Fibroblast of pulmonary artery (primary cell): ENCODE results near the gene C9orf72.
A peak's percentile ranks its signal among the peaks of the same experiment; 100 is the strongest.

ENCODE experiments used
- DNase-seq: peaks from one replicate; pipeline ENCODE4 v3.0.0-alpha.2; 2010; ENCODE audit warnings: low read depth
- H3K4me3 ChIP-seq: replicated peaks from 2 replicates; pipeline ENCODE4 v1.5.1; 2011; ENCODE audit warnings: low read depth, mild to moderate bottlenecking, control low read depth, low read length, moderate library complexity
- CTCF ChIP-seq: IDR thresholded peaks from 2 replicates; pipeline ENCODE4 v1.5.1; 2011; ENCODE audit warnings: mild to moderate bottlenecking, control low read depth, low read length, inconsistent platforms; ENCODE audit errors: missing control alignments

Gene C9orf72

GRCh38 chr9:27540502-27540901, 32.8 kb downstream of the C9orf72 start:
- no peak for TF ChIP-seq CTCF
- no peak overlapping the region for H3K4me3 ChIP-seq
- DNase-seq, result peak; percentile 48

GRCh38 chr9:27539479-27540441, 33.5 kb downstream of the C9orf72 start:
- TF ChIP-seq CTCF, result no peak
- H3K4me3 ChIP-seq, result peak overlapping the region; percentile 10
- peak; percentile 86 for DNase-seq

GRCh38 chr9:27538647-27539046, 34.6 kb downstream of the C9orf72 start:
- TF ChIP-seq CTCF, result no peak
- no peak overlapping the region for H3K4me3 ChIP-seq
- no peak for DNase-seq

GRCh38 chr9:27537756-27538155, 35.5 kb downstream of the C9orf72 start:
- no peak for DNase-seq
- no peak for TF ChIP-seq CTCF
- no peak overlapping the region for H3K4me3 ChIP-seq

GRCh38 chr9:27537027-27537435, 36.2 kb downstream of the C9orf72 start:
- TF ChIP-seq CTCF, result no peak

GRCh38 chr9:27536168-27536567, 37.1 kb downstream of the C9orf72 start:
- no peak overlapping the region for H3K4me3 ChIP-seq
- no peak for TF ChIP-seq CTCF
- no peak for DNase-seq

More at GRCh38 chr9:27537027-27537435, 36.2 kb downstream of the C9orf72 start:
- DNase-seq, result no peak
- H3K4me3 ChIP-seq, result no peak overlapping the region
